Calu3 (cell line): ENCODE results near the gene VANGL1. TPM values are rescaled to one million over a fixed set of nuclear protein-coding genes. Genes with fewer than 3 reads are reported as not detected.

Experiments used
- BruUV-seq: library from RNA; stranded (reverse); fragments of 400-500 nt; replicated peaks from 2 replicates; lab custom pipeline; 2021; lab: Mats Ljungman, UMichigan
- CTCF ChIA-PET: fragments of 300-600 bp; sonication (Branson Sonifier 250); formaldehyde crosslinking; loops from one replicate; lab custom pipeline; 2022; ENCODE audit warnings: antibody characterized with exemption; lab: Charles Lee
- DNase-seq: peaks from one replicate; pipeline ENCODE4 v3.0.0; 2022
- H3K27ac Mint-ChIP-seq: one replicate; pipeline ENCODE4 v1.8.0; 2022; ENCODE audit warnings: mixed read lengths; ENCODE audit not compliant: unreplicated experiment
- H3K27me3 Mint-ChIP-seq: one replicate; pipeline ENCODE4 v1.8.0; 2022; ENCODE audit warnings: mixed read lengths; ENCODE audit not compliant: unreplicated experiment
- H3K36me3 Mint-ChIP-seq: one replicate; pipeline ENCODE4 v1.8.0; 2022; ENCODE audit warnings: mild to moderate bottlenecking, moderate library complexity, mixed read lengths; ENCODE audit not compliant: insufficient read depth, unreplicated experiment
- H3K4me1 Mint-ChIP-seq: one replicate; pipeline ENCODE4 v1.8.0; 2022; ENCODE audit warnings: mild to moderate bottlenecking, low read depth, mixed read lengths; ENCODE audit not compliant: unreplicated experiment
- H3K4me3 Mint-ChIP-seq: one replicate; pipeline ENCODE4 v1.8.0; 2022; ENCODE audit warnings: mild to moderate bottlenecking, low read depth, moderate library complexity, mixed read lengths; ENCODE audit not compliant: unreplicated experiment
- H3K9me3 Mint-ChIP-seq: one replicate; pipeline ENCODE4 v1.8.0; 2022; ENCODE audit warnings: low read depth, mixed read lengths; ENCODE audit not compliant: unreplicated experiment
- CTCF ChIP-seq: fragments of 200-600 bp; IDR thresholded peaks from one replicate; pipeline ENCODE4 v1.8.0; 2022; ENCODE audit warnings: antibody characterized with exemption; ENCODE audit not compliant: unreplicated experiment
- intact Hi-C: fragments of 100-400 bp; cut with micrococcal nuclease; formaldehyde crosslinking; loops from one replicate; pipeline ENCODE4 v1.10.0; 2022; ENCODE audit not compliant: unreplicated experiment
- total RNA-seq: library from RNA; stranded (reverse); gene quantifications from 2 replicates; pipeline ENCODE4 v1.2.3, GENCODE V29; 2022

The VANGL1 gene
- total RNA-seq, 1 experiment from 2014 or later = 22.4 TPM

GRCh38 chr1:115692224-115692623, 50.5 kb downstream of the VANGL1 start:
- Mint-ChIP-seq H3K4me1 (no peaks in the 10 kb centered on the region), H3K27ac (no peak overlapping the region), H3K36me3 (no peaks in the 10 kb centered on the region), H3K4me3 (no peak overlapping the region), H3K27me3 (no peaks in the 10 kb centered on the region), H3K9me3 (no peaks in the 10 kb centered on the region)
- intact Hi-C loops = no loop called here
- CTCF ChIA-PET = no interaction called here
- BruUV-seq = no TSS peak
- TF ChIP-seq CTCF = no peak
- DNase-seq = no peak

GRCh38 chr1:115694805-115695204, 53.0 kb downstream of the VANGL1 start:
- H3K9me3 Mint-ChIP-seq = no peaks in the 10 kb centered on the region
- H3K4me1 Mint-ChIP-seq = no peaks in the 10 kb centered on the region
- H3K4me3 Mint-ChIP-seq = no peak overlapping the region
- intact Hi-C loops = no loop called here
- H3K36me3 Mint-ChIP-seq = no peaks in the 10 kb centered on the region
- H3K27ac Mint-ChIP-seq = no peak overlapping the region
- DNase-seq = no peak
- CTCF ChIA-PET = interaction anchor here (0.9 kb wide), 1 partner anchor 12 kb away, joined by 3 read pairs; no protein-coding TSS in a partner anchor
- TF ChIP-seq CTCF = no peak
- no peaks in the 10 kb centered on the region for H3K27me3 Mint-ChIP-seq
- BruUV-seq = no TSS peak

GRCh38 chr1:115697619-115698018, 55.8 kb downstream of the VANGL1 start:
- Mint-ChIP-seq H3K27ac (no peak overlapping the region), H3K27me3 (no peaks in the 10 kb centered on the region), H3K4me1 (no peaks in the 10 kb centered on the region), H3K4me3 (no peak overlapping the region), H3K9me3 (no peaks in the 10 kb centered on the region), H3K36me3 (no peaks in the 10 kb centered on the region)
- TF ChIP-seq CTCF = no peak
- DNase-seq = no peak
- intact Hi-C loops = no loop called here
- CTCF ChIA-PET = no interaction called here
- BruUV-seq = no TSS peak

- no TSS peak for BruUV-seq
- Mint-ChIP-seq H3K4me3 (no peak overlapping the region), H3K27me3 (no peaks in the 10 kb centered on the region), H3K36me3 (no peaks in the 10 kb centered on the region), H3K4me1 (no peaks in the 10 kb centered on the region), H3K27ac (no peak overlapping the region), H3K9me3 (no peaks in the 10 kb centered on the region)
- DNase-seq = no peak
- intact Hi-C loops = no loop called here
- TF ChIP-seq CTCF = no peak
- CTCF ChIA-PET = interaction anchor here (0.5 kb wide), 1 partner anchor 22 kb away, joined by 3 read pairs; no protein-coding TSS in a partner anchor
Observed at GRCh38 chr1:115701090-115701489, 59.3 kb downstream of the VANGL1 start.
